HL-60 (cell line): ENCODE results near the gene TTC34.

Experiments used
- CTCF ChIP-seq: IDR thresholded peaks from one replicate; pipeline ENCODE4 v1.5.1; 2011; ENCODE audit warnings: low read length, control low read depth, inconsistent platforms; ENCODE audit not compliant: insufficient read depth
- GABPA ChIP-seq: IDR thresholded peaks from 2 replicates; pipeline ENCODE4 v1.6.1; 2012; ENCODE audit warnings: low read depth
- POLR2AphosphoS5 ChIP-seq: IDR thresholded peaks from 2 replicates; pipeline ENCODE4 v1.6.1; 2012; ENCODE audit warnings: low read depth

GRCh38 chr1:2606881-2607621 lies 194.4 kb downstream of the TTC34 start:
- TF ChIP-seq CTCF (no peak), GABPA (no peak), POLR2AphosphoS5 (no peak)
